GM21528 (cell line): ENCODE results near the gene ZBTB46.

Source experiments
- ATAC-seq: cut with Tn5 transposase; IDR thresholded peaks from one replicate; pipeline ENCODE4 v1.9.1; 2021; ENCODE audit warnings: mild to moderate bottlenecking, moderate library complexity; ENCODE audit not compliant: unreplicated experiment, low FRiP score

ZBTB46 gene

GRCh38 chr20:63842258-63842657 is 11.2 kb upstream of the ZBTB46 start:
- no peak for ATAC-seq

GRCh38 chr20:63840405-63840828 is 9.4 kb upstream of the ZBTB46 start:
- ATAC-seq, result no peak

DNA sequence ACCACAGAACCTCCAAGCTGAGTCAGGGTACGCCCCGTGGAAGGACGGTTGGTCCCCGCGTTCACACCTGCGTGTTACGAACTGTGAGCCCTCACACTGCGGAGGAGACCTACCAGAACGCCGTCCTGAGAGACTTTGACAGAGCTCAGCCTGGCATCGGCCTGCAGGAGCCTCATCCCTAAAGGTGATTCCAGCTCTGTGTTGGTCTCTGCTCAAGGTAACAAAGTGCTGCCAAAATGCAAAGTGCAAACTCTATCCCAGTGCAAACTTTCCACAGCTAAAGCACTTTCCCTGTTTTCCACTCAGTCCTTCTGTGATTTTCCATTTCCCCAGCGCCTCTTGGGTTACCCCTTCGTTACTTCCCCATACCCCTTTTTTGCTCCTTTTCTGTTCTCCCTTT is 8.6 kb upstream of the ZBTB46 start:
- no peak for ATAC-seq

DNA sequence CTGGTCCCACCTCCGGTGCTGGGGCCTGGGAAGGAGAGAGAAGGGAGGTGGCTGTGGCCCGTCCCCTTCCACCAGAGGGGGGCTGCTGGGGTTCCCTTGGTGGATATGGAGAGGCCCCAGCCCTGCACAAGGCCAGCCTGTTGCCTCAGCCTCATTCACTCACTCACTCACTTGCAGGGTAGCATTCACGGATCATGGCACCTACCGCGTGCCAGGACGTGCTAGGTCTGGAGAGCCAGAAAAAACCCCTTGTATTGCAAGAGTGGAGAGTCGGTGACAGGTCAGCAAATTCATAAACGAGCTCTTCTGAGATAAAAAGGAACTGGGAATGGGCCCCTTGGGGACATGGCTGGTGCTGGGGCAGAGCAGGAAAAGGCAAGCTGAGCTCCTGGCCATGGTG is 6.4 kb upstream of the ZBTB46 start:
- no peak for ATAC-seq

DNA sequence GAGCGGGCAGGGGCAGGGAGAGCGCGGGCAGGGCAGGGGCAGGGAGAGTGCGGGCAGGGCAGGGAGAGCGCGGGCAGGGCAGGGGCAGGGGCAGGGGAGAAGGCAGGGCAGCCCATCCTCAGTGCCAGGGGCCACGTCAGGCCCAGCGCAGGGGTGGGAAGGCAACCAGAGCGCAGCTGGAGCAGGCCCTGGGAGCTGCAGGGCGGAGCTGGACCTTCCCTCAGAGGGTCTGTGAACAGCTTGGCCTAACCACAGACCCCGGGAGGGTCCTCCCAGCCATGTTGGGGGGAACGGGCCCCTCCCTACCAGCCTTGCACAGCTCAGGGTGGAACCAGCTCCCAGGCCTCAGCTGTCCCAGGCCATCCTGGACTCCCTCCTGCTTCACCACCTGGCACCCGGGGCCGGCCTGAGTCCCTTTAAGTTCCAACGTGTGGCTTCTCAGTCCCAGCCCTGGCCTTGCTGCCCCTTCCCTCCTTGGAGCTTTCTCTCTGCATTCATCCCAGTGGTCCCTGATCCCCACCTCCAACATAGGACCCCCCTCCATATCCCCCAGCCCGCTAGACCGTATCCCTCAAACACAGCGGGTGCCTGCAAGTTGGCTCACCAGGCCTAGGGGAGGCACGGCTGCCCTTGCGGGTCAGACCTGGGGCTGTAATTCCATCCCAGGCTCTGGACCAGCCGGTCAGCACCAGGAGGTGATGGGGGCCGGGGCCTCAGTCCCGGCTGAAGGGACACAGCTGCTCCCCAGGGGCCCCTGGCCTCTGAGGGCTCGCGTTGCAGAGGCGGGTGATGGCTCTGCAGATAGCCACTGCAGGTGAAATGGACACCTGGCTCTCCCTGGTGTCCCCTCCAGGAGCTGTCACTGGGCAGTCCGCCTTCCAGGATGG is 5.6 kb upstream of the ZBTB46 start:
- no peak for ATAC-seq

DNA sequence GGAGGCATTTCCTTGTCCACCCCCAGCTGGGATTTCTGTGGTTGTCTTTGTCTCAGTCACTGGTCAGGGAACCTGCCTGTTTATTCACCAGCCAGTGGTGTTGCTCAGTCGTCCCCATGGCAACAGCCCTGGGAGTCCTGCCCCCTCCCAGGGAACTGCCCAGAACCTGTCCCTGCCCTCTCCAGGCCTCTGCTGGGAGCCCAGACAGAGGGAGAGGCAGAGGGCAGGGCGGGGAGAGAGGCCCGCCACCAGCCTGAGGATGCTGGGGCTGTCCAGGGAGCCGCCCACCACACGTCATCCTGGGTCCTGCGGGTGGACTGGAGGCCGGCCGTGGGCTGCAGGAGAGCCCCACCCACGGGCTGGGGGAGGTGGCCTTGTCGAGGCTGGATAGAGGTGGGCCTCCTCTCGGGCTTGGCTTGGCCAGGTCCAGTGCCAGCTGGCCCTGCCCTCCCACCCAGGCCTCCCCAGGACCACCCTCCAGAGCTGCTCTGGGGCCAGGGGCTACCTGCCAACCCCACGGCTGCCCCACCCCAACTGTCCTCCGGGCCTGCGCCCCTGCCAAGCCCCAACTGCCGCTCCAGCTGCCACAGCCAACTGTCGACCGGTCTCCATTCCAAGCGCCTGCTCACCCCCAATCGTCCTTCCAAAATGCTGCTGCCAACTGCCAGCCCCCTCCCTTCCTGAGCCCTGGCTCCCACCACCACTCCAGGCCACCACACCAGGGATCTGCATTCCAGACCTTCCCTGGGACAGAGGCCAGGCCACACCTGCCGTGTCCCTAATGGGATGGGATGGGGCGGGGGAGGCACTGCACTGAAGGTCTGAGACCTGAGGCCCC is 4.2 kb upstream of the ZBTB46 start:
- ATAC-seq, result no peak

GRCh38 chr20:63834491-63834880 is 3.4 kb upstream of the ZBTB46 start:
- ATAC-seq, result no peak

DNA sequence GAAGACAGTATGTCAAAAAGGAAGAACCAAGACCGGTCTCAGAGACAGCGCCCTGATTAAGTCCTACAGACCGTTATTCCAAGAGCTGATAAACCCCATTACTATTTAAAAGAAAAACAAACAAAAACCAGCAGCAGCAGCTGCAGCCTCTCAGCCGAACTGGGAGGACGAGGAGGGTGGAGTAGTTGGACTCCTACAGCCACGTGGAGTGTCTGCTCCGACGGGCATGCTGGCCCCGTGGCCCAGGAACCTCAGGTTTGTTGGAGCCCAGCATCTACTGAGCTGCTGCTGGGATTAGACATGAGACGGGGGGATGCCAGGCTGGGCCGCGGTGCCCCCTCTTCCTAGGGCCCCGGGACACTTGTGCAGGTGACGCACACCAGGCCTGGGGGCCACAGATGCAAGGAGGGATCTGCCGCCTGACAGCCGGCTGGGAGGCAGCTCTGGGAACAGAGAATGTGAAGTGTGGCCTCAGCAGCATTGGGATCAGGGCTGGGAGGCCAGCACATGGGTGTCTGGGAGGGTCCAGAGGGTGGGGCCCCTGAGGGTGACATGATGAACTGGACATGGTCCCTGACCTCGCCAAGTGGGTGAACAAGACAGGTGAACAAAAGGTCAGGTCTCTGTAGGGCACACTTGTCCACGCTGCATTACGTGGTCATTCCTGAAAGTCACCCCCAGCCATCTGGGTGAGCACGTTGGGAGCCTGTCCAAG is 2.9 kb upstream of the ZBTB46 start:
- no peak for ATAC-seq

DNA sequence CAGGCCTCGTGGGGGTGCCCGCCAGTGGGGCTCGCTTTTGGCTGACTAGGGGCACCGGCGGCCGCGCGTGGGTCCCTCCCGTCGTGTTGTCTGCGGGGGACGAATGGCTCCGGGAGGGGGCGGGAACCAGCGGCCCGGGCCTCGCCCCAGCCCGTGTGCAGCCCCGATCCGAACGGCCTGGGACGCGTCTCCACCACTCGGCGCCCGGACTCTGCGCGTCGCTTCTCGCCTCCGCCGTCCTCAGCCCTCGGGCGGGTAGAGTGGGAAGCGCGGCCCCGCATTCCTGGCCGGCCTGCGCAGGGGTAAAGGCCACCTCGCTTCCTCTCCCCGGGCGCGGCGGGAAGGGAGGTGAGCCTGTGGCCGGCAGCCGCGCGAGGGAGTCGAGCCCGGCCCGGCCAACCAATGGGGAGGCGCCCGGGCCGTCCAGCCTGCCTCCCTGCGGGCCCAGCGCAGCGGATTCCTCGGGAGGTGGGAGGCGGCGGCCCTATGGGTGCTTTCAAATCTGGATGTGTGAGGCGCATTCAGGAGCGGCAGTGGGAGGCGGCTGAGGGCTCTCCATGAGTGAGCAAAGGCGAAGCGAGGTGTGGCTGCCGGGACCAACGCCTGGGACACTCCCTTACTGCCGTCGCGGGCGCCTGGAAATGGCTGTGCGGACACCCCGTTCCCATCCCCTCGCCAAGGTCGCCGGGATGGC is 1.1 kb upstream of the ZBTB46 start:
- ATAC-seq, result no peak

GRCh38 chr20:63831646-63831992 is 555 bp upstream of the ZBTB46 start:
- no peak for ATAC-seq

DNA sequence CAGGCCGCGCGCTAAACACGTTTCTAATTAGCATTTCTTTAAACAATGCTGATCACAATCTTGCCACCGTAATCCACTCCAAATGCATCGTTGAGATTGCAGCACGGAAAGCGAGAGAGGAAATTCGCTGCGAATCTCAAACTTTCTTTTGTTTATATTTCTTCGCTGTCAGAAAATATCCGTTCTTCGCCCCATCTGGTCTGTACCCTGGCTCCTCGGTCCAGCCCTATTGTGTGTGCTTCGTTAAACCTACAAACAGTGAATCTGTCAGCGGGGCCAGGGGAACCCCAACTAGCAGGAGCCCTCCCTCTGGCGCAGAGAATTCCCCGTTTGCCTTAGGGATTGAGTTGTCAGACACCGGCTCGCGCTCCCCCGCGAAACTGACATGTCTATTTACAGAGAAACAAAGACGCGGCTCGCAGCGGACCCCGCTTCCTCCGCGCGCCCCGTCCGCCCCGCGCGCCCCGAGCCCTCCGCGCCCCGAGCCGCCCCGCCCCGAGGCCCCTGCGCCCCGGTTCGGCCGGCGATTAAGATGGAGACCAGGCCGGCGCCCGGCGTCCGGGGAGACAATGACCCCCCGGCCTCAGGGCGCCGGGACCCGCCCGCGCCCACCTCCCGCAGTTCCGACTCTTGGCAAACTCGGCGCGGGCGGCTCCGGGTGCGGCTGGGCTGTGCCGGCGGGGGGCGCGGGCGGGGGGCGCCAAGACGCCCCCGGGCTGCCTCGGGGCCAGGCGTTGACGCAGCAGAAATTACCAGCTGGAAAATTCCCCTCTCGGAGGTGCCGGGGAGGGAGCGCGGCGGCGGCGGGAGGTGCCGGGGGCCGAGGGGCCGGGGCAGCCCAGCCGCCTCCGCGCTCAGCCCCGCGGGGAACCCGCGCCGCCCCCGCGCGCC is 874 bp downstream of the ZBTB46 start:
- no peak for ATAC-seq

DNA sequence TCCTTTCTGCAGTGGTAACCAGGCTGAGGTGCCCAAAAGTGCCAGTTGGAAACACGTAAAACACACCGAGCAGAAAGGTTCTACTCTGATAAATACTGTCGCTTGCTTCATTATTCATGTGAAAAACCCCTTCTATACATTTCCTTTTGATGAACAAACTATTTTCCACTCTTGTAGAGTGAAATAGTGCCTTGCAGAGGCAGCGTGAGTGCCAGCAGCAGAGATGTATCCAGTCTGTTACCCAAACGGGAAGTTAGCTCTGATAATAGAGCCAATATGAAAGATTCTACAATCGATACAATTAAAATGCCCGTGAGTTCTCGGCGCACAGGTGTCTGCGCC is 1.5 kb downstream of the ZBTB46 start:
- ATAC-seq, result no peak

GRCh38 chr20:63828951-63829350 is 2.1 kb downstream of the ZBTB46 start:
- no peak for ATAC-seq

DNA sequence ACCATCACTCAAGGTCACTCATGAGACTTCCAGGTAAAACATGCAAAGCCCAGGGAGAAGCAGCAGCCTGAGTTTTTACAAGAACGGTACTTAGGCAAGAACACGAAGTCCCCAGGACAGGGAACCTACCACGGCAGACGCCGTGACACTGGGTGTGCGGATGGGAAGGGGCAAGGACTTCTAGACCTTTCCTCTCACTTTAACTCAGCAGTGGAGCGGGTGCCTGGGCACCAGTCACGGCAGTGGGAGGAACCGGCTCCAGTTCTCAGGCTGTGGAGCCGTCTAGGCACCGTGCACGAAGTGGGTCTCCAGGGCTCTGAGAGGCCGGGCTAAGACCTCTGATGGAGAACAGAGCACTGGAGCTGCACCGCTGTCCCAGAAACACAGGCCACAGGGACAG is 2.5 kb downstream of the ZBTB46 start:
- ATAC-seq, result no peak

- ATAC-seq, result no peak
Measured at GRCh38 chr20:63828124-63828523, 2.9 kb downstream of the ZBTB46 start.

GRCh38 chr20:63826753-63827152 is 4.3 kb downstream of the ZBTB46 start:
- ATAC-seq, result no peak

GRCh38 chr20:63825331-63826118 is 5.5 kb downstream of the ZBTB46 start:
- ATAC-seq, result no peak

GRCh38 chr20:63823691-63824311 is 7.3 kb downstream of the ZBTB46 start:
- no peak for ATAC-seq
